ENCODE data around the gene GPS1. TPM values are rescaled to one million over a fixed set of nuclear protein-coding genes. Genes with fewer than 3 reads are reported as not detected.

GPS1 gene
- total RNA-seq, 1 donor from 2014 or later, result 86.5 TPM

DNA sequence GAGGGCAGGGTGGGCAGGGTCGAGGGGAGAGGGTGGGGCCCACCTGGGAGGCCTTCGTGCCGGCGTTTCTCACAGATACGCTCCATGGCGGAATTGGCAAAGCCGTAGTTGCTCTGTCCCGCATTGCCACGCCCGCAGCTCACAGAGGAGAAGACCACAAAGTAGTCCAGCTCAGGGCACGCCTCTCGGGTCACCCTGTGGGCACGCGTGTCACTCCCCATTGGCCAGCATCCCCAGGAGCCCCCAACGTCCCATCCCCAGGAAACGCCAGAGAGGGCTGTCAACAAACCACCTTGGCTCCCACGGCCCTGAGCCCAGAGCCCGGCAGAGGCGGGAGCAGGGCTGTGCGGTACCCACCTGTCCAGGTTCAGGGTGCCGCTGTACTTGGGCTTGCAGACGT, 30.3 kb downstream of the GPS1 start:
- no peak for ATAC-seq (ENCODE audit: poor library complexity)
- no peak for DNase-seq
- intact Hi-C loops (cut with DNase I), result no loop called here

DNA sequence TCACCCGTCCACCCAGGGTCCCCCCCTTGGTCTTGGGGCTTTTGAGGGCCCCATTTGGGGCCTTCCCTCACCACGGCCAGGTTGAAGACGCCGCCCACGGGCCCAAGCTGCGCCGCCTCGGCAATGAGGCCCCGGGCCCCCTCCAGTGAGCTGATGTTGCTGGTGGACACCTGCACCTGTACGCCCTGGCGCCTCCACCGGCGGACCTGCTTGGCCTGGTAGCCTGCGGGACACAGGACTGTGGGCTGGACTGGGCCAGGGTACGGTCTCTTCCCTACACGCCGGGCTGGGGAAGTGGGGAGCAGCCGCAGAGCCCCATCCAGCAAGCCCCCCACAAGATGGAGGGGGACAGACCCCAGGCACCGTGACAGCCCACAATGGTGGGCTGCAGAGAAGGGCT, 30.8 kb downstream of the GPS1 start:
- intact Hi-C loops (cut with DNase I), result no loop called here
- DNase-seq (no peak), ATAC-seq (ENCODE audit: poor library complexity) (no peak)

- DNase-seq (no peak), ATAC-seq (ENCODE audit: poor library complexity) (no peak)
- intact Hi-C loops (cut with DNase I), result no loop called here
These were observed 31.3 kb downstream of the GPS1 start for GRCh38 chr17:82083009-82083408.

DNA sequence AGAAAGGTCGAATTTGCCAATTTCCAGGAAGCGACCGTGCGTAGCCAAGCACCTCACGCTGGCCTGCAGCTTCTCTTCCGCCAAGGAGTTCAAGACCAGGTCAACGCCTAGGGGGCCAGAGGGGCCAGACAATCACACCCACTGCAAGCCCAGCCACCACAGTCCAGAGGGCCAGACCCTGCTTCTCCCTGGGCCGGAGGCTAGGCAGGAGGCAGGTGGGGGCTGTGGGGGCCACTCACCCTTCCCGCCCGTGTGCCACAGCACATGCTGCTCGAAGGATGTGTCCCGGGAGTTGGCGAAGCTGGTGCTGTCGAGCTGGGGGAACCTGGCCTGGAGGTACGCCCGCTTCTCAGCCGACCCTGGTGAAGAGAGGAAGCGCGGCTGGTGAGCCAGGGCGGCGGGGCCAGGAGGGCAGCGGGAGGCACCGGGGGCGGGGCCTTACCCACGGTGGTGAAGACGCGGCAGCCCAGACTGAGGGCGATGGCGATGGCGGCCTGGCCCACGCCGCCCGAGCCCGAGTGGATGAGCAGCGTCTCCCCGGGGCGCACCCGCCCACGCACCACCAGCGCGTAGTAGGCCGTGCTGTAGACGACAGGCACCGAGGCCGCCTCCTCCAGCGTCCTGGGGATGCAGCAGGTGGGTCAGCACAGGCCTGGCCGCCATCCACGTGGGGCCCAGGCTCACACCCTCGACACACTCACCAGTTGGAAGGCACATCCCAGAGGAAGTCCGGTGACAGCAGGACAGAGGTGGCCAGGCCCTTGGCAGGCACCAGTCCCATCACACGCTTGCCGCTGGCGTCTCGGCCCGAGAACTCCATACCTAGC, 32.0 kb downstream of the GPS1 start:
- no peak for DNase-seq
- intact Hi-C loops (cut with DNase I), result no loop called here
- ATAC-seq (ENCODE audit: poor library complexity), result no peak

- ATAC-seq (ENCODE audit: poor library complexity), result no peak
- intact Hi-C loops (cut with DNase I), result no loop called here
- no peak for DNase-seq
These were observed 32.8 kb downstream of the GPS1 start for GRCh38 chr17:82084373-82085030.

- DNase-seq, result no peak
- intact Hi-C loops (cut with DNase I), result no loop called here
- no peak for ATAC-seq (ENCODE audit: poor library complexity)
These were observed 33.5 kb downstream of the GPS1 start for GRCh38 chr17:82085031-82085861.

- ATAC-seq (ENCODE audit: poor library complexity) (no peak), DNase-seq (no peak)
- intact Hi-C loops (cut with DNase I), result no loop called here
These were observed 34.5 kb downstream of the GPS1 start for GRCh38 chr17:82085931-82086764.

DNA sequence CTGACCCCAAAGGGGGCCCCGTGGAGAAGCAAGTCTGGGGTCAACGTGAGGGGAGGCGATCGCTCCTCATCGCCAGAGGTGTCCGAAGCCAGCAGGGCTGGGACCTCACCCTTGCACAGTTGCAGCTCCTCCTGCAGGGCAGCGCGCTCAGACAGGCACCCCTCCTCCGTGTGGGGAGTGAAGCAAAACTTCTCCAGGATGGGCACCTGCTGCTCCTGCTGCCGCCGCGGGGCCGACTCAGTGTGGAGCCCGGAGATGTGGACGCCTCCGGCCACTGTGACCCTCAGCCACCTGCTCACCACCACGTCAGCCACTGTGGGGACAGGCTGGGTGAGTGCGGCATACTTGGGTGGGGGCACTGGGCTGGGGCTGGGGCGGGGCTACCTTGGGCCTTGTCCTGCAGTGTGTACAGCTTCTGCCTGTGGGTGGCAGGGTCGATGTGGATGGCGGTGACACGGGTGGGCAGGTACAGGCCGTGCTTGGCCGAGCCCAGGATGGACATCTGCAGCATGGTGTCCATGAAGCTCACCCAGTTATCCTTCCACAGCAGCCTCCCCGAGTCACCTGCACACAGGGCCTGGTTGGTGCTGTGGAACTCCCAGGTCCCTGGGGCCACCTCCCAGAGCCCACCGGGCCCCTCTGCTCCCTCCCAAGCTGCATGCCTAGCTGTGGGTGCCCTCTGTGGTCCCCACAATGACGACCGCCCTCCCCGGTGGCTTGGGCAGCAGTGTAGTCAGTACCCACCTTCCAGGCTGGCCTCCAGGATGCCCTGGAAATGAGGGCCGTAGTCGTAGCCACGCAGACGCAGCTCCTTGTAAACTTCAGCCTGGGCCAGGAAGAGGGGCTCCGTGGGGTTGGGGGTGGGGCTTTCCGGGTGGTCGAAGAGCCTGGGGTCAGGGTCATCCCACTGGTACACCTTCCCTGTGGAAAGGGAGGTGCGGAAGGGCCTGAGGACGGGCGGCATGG, 35.5 kb downstream of the GPS1 start:
- intact Hi-C loops (cut with DNase I), result no loop called here
- ATAC-seq (ENCODE audit: poor library complexity), result no peak
- DNase-seq, result no peak

- no peak for ATAC-seq (ENCODE audit: poor library complexity)
- DNase-seq, result no peak
- intact Hi-C loops (cut with DNase I), result no loop called here
These were observed 36.5 kb downstream of the GPS1 start for GRCh38 chr17:82087961-82088837.

GRCh38 chr17:82088838-82089722, 37.4 kb downstream of the GPS1 start:
- ATAC-seq (ENCODE audit: poor library complexity), result no peak
- DNase-seq, result peak; percentile 35
- intact Hi-C loops (cut with DNase I), result no loop called here

GRCh38 chr17:82089723-82090548, 38.2 kb downstream of the GPS1 start:
- peak; percentile 20 for DNase-seq
- intact Hi-C loops (cut with DNase I), result no loop called here
- ATAC-seq (ENCODE audit: poor library complexity), result no peak

DNA sequence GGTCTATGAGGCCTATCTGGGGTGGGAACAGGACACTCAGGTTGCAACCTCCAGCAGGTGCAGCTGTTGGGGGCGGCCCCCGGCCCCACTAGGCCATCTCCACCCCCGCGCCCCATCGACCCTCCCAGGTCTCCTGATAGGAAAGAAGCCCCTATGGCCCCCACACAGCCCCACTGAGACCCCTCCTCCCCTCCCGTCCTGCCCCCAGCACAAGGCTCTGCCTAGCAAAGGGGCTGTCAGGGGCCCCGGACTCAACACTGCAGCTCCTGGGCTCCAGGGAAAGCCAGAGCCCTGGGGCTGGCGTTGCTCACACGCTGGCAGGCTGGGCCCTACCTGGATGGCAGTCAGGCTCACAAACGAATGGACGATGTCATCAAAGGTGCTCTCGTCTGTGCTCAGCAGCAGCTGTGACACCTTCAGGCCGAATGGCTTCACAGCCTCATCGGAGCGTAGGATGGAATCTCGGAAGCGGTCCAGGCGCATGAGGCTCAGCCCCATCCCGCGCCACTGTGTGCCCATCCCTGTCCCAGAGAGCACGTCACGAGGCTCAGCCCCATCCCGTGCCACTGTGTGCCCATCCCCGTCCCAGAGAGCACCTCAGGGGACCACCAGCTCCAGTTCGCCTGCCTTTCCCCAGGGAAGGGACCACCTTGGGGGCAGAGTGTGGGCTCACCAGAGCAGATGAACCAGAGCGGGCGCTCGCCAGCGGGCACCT, 39.0 kb downstream of the GPS1 start:
- ATAC-seq (ENCODE audit: poor library complexity) (no peak), DNase-seq (peak; percentile 41)
- intact Hi-C loops (cut with DNase I), result no loop called here

GRCh38 chr17:82091264-82092066, 39.8 kb downstream of the GPS1 start:
- peak; percentile 28 for DNase-seq
- intact Hi-C loops (cut with DNase I), result no loop called here

More at GRCh38 chr17:82091264-82092066, 39.8 kb downstream of the GPS1 start:
- ATAC-seq (ENCODE audit: poor library complexity), result no peak

Measured in Right ventricle myocardium superior (tissue), 1 donor.